SK-N-DZ (cell line): ENCODE data around the gene MOK.

Source experiments
- DNase-seq: peaks from one replicate; pipeline ENCODE4 v3.0.0-alpha.2; 2015; ENCODE audit warnings: low spot score

MOK gene

DNA sequence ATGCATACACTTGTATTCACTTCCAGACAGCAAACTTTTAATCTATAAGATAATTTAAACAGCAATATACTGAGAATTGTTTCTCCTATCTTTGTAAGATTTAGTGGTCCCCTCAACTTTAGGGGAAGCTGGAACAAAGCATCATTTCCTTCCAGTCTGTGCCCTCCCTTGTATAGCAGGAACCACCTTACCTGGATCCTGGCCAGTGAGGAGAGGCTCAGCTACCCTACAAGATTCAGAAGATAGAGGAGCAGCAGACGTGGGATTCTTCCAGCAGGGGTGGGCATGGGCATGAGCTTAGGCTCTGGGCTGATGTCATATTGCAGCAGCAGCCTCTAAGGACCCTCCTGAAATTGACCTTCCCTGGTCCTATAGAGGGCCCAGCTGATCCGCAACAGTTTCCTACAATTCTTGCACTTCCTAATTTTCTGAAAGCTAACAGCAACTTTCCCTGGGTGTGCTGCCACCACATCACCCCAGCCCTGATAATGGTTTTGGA, 21.3 kb downstream of the MOK start:
- no peak for DNase-seq

- DNase-seq = no peak
Observed at GRCh38 chr14:102282751-102283465, 22.1 kb downstream of the MOK start.

GRCh38 chr14:102280376-102280962, 24.5 kb downstream of the MOK start:
- no peak for DNase-seq

DNA sequence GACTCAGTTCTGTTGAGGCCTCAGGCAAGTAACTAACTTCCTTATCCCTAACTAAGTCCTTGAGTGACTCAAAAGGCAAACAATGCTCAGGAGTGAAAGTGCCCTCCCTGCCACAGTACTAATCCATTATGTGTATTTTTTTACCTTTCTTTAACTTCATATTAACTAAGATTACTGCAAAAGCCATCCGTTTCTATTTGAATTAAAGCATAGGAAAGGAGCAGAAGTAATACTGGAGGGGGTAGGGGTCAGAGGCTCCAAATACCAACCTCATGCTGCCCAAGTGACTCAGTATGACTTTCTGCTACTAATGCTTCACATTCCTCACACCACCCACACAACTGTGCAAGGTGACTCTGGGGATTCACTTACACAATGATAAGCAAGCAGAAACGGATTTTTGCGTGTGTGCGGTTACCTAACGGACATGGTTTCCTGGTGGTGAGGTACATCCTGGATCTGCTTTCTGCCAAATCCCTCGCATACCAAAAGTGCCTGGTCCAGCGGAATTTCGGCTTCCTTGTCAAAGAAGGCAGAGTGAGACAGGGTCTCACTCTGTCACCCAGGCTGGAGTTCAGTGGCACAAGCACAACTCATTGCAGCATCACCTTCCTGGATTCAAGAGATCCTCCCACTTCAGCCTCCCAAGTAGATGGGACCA, 25.1 kb downstream of the MOK start:
- no peak for DNase-seq

GRCh38 chr14:102279282-102279681, 25.7 kb downstream of the MOK start:
- no peak for DNase-seq

DNA sequence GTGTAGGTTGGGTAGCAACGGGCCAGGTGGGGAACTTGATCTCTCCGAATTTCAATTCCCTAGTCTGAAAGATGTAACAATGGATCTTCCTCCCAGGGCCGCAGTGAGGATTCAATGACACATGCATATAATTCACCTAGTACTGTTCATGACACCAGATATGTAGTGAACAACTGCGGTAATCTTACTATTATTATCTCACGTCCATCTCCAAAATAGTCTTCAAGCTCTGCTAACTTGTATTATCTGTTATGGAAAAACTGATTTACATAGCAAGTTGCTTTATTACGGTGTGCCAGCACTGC, 26.4 kb downstream of the MOK start:
- no peak for DNase-seq

GRCh38 chr14:102277874-102278630, 26.9 kb downstream of the MOK start:
- DNase-seq = peak; percentile 58

DNA sequence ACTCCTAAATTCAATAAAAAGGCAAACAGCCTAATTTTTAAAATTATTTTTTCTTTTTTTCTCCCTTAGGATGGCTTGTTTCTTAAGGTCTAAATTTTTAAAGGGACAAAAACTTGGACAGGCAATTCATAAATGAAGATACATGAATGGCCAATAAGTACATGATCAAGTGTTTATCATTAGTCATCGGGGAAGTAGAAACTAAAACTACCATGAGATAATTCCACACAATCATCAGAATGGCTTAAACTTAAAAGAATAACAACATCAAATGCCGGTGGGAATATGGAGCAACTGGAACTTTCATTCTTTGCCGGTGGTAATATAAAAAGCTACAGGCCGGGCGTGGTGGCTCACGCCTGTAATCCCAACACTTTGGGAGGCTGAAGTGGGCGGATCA, 29.1 kb downstream of the MOK start:
- no peak for DNase-seq

- DNase-seq = no peak
Observed at GRCh38 chr14:102272392-102272791, 32.6 kb downstream of the MOK start.

GRCh38 chr14:102264775-102265174, 40.2 kb downstream of the MOK start:
- no peak for DNase-seq

DNA sequence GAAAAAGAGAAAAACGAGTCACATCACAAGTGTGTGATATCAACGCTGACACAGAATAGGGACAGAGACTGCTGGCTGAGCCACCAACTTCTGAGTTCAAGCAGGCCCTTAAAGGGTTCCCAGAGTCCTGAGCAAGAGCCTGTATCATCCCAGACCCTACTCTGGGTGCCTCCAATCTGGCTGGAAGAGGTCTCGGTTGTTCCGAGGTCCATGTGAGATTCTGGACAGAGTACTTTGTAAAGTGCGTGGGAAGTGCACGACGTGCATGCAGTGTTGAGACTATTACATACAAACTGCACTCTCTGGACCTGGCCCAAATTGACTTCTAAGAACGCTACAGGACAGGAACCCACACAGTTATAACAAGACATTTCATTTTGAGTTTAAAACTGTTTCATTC, 40.6 kb downstream of the MOK start:
- no peak for DNase-seq

GRCh38 chr14:102262929-102263462, 42.0 kb downstream of the MOK start:
- DNase-seq = peak; percentile 70

DNA sequence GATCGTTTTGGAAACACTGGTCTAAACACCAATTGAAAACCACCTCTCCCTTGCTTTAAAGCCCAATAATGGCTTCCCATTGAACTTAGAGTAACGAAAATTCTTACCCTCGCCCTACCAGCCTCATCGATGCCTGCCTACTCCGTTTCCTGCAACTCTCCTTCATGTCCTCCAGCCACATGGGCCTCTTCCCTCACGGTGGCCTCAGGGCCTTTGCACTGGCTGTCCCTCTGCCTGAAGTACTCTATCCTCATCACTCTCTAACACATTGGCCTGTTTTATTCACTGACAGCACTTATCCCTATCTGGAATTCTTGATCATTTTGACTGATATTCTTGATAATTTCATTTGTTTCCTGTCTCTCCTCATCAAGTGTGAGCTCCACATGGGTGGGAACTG, 46.8 kb downstream of the MOK start:
- no peak for DNase-seq

- no peak for DNase-seq
Observed at GRCh38 chr14:102256716-102257115, 48.2 kb downstream of the MOK start.

DNA sequence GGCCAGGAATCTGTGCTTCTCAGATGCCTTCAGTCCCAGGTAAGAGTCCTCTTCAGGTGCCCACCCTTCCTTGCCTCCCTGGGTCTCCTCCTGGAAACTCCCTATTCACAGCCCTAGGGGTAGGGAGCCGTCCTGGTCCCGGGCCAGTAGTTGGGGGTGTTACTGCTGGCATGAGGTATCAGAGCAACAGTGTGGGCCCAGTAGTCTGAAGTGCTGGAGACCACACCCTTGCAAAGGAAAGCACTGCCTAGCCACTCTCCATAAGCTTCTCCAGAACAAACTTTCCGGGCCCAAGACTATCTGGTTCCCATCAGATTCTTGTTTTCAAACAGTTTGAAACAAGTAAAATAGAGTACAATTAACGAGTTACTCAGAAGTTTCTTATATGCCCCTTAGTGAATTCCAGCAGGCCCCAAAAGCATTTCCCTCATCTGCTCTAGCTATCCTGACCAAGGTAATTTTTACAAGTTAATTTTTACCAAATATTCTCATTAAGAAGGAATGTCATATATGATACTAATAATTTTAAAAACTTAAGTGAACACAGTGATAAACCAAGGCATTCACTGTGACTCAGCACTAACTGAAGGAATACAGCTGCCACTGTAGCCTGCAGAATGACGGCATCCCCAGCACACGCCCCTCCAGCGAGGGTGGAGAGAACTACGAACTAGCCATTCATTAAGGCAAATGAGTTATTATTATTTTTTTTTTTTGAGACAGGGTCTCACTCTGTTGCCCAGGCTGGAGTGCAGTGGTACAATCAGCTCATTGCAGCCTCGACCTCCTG, 49.4 kb downstream of the MOK start:
- no peak for DNase-seq

DNA sequence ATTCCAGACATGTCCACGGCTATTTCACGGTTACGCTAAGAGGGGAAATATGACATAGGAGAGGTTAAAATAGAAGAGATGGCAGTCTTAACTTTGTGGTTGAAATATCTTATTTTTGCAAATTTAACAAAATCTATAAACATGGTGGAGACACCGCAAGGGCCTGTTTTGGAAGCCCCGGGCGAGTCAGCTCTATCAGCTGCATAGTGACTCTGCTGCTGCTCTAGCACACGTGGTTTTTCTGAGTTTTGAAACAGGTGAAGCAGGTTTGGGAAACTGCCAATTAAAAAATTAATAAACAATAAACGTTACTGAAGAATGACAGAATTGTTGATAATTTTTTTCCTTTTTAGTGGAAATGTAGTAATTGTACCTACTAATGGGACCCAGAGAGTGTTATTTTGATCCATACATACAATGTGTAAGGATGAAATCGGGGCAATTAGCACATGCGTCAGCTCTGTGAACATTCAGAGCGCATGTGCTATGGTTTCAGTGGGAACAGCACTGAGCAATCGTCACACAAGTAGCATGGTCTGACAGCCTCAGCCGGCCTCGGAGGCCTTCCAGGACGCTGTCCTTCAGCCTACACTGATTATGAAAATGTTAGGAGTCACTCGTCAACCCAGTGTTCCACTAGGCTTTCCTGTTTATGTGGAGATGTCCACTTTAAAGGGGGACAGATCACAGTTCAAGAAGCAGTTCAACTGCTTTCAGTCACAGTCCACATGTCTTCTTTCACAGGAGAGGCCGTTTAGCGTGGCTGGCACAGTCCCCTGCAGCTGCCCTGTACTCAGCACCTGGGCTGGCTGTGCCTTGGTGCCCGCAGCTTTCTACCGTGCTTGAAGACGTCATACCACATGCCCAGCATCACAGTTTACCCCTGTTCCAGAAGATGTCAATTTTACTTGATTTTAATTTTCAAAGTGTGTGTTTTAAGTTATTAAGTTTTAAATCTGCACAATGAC, 51.8 kb downstream of the MOK start:
- no peak for DNase-seq

DNA sequence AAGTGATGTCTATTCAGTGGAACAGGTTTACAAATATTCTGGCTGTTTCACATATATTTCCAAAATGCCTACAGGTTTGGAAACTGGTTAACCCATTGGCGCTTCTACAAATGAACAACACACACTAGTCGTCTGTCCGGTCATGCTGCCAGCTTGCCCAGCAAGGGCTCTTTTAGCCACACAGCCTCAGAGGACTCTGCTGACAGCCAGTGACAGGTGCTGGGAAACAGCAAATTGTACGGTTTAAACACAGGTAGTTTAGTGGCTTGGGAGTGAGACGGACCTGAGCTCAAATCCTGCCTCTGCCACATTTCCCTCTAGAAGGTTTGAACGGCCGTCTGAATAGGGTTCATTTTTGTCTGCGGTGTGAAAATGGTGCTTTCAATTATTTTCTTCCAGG, 53.8 kb downstream of the MOK start:
- DNase-seq = no peak

DNA sequence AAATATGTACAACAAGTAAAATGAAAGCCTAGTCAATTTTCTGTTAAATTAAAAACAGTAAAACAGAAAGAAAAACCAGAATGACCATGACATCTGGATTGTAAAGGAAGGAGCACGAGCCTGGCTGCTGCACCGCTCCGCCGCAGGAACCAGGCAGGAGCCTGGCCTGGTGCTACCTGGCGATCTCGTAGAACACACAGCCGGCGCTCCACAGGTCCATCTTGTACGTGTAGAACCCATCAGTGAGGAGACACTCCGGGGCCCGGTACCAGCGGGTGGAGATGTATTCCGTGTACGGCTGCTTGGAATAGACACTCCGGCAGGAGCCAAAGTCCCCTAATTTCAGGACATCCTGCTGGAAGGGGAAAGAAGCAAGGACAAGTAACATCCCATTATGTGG, 54.3 kb downstream of the MOK start:
- DNase-seq = no peak

- DNase-seq = no peak
Observed at GRCh38 chr14:102249981-102250380, 55.0 kb downstream of the MOK start.

DNA sequence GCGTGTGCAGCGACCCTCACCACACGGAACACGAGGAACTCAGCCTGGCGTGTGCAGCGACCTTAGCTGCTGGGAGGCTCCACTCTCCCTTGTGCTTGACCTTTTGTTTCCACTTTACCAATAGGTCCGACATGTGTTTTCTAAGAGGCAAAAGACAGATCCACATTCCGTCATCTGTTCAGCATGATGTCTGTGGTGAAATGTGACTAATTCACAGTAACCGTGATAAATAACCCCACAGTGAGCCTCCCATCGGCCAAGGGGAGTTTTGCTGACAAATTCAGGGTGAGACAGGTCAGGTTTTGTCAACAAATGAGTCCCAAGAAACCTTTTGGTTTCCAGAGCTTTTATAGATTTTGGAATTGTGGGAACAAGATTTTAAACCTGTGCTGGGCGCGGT, 55.9 kb downstream of the MOK start:
- DNase-seq = no peak
